HG03342 (cell line): Measurements from ENCODE around the gene KRT8.

ENCODE experiments used
- ATAC-seq: cut with Tn5 transposase; IDR thresholded peaks from one replicate; pipeline ENCODE4 v1.9.1; 2021; ENCODE audit warnings: mild to moderate bottlenecking, moderate library complexity; ENCODE audit not compliant: unreplicated experiment

The KRT8 gene

DNA sequence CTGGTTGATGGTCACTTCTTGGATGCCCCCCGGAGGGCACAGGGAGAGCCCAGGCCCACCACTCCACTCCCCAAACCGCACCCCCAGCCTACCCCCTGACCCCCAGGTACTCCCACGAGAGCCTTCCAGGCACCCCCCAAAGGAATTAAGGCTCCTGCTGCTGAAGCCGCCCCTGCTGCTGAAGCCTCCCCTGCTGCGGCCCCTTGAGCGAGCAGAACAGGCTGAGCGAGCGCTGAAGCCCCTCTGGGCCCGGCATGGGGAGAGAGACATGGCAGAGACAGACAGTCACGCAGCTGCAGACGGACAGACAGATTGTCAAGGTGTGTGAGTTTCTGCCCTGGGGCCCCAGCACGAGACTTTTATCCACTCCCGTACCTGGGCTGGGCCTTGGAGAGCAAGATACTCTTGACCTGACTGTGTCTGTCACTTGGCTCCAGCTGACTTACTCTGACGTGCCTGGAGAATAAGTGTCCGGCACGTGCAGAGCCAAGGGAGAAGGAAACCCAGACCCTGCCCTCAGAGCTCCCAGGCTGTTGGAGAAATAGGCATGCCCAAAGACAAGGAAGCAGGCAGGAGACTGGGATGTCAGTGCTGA is 56.1 kb downstream of the KRT8 start, which contains the start of gene KRT78:
Gene KRT78 (minus strand): TSS at position 334 of the 595 bp plus-strand sequence. CDS start 64 bp downstream, at position 270.
- ATAC-seq = no peak

DNA sequence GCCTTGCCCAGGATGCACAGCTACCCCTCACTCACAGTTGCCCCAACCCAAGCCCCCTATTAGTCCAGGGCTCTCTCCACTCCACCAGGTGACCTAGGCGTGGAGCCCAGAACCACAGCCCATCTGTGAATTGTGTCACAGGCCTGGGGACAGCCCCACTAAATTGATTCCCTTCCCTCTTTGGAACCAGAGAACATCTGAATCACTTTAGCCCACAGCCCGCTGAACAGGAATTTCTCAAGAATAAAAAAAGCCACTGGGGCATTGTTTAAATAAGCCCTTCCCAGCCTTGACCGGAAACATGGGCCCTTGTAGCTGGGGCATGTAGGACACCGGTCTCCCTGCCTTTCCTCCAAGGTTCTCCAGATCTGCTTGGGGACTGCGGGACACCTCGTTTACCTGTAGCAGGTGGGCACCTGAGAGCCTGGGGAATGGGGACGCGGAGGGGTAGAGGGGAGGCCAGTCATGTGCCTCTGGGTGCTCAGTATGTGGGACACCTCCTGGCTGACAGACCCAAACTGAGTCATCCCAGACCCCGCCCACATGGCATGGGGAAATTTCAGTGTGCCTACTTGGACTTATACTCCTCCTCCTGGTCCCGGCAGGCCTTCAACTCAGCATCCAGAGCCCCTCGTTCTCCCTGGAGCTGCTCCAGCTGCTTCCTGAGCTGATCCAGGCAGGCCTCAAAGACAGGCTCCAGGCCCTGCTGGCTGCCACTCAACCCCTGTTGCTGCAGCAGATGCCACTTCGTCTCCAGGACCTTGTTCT is 57.4 kb downstream of the KRT8 start:
- no peak for ATAC-seq
